Astrocyte (in vitro differentiated cells and primary cell): ENCODE results near the gene RPL10A.

Experiments
- CTCF ChIP-seq: IDR thresholded peaks from 2 replicates; pipeline ENCODE4 v1.5.1; 2011; ENCODE audit warnings: low read depth, mild to moderate bottlenecking, inconsistent platforms, low read length, moderate library complexity; ENCODE audit not compliant: insufficient read depth
- EZH2 ChIP-seq: IDR thresholded peaks from 2 replicates; pipeline ENCODE4 v1.6.1; 2012; ENCODE audit warnings: mild to moderate bottlenecking, low read length, inconsistent platforms; ENCODE audit not compliant: insufficient read depth

- TF ChIP-seq CTCF (no peak), EZH2 (no peak)
Observed at GRCh38 chr6:35474131-35474941, 6.1 kb downstream of the RPL10A start.
